ENCODE data around the gene GBP6.

The GBP6 gene

GRCh38 chr1:89378001-89378400 is 14.1 kb downstream of the GBP6 start:
- H3K4me3 ChIP-seq (ENCODE audit: low read depth, low read length), result no peak overlapping the region
- TF ChIP-seq, protein P1, sequence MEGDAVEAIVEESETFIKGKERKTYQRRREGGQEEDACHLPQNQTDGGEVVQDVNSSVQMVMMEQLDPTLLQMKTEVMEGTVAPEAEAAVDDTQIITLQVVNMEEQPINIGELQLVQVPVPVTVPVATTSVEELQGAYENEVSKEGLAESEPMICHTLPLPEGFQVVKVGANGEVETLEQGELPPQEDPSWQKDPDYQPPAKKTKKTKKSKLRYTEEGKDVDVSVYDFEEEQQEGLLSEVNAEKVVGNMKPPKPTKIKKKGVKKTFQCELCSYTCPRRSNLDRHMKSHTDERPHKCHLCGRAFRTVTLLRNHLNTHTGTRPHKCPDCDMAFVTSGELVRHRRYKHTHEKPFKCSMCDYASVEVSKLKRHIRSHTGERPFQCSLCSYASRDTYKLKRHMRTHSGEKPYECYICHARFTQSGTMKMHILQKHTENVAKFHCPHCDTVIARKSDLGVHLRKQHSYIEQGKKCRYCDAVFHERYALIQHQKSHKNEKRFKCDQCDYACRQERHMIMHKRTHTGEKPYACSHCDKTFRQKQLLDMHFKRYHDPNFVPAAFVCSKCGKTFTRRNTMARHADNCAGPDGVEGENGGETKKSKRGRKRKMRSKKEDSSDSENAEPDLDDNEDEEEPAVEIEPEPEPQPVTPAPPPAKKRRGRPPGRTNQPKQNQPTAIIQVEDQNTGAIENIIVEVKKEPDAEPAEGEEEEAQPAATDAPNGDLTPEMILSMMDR (IDR thresholded peaks at IDR 0.05; ENCODE audit: borderline replicate concordance, insufficient read depth, low read depth, low read length), result no peak

DNA sequence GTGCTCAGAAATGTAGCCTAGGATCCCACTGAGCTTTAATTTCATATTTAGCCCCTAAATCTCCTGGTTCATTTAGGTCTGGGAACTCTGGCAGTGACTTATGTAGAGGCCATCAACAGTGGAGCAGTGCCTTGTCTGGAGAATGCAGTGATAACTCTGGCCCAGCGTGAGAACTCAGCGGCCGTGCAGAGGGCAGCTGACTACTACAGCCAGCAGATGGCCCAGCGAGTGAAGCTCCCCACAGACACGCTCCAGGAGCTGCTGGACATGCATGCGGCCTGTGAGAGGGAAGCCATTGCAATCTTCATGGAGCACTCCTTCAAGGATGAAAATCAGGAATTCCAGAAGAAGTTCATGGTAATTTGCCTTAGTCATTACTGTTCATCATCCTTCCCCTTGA is 17.8 kb downstream of the GBP6 start:
- TF ChIP-seq, protein P1 (IDR thresholded peaks at IDR 0.05; ENCODE audit: borderline replicate concordance, insufficient read depth, low read depth, low read length), result no peak
- no peak overlapping the region for H3K4me3 ChIP-seq (ENCODE audit: low read depth, low read length)

- TF ChIP-seq, protein P1 (IDR thresholded peaks at IDR 0.05; ENCODE audit: borderline replicate concordance, insufficient read depth, low read depth, low read length), result no peak
- H3K4me3 ChIP-seq (ENCODE audit: low read depth, low read length), result no peak overlapping the region
These were observed 18.6 kb downstream of the GBP6 start for GRCh38 chr1:89382479-89382878.

- no peak overlapping the region for H3K4me3 ChIP-seq (ENCODE audit: low read depth, low read length)
- TF ChIP-seq, protein P1 (IDR thresholded peaks at IDR 0.05; ENCODE audit: borderline replicate concordance, insufficient read depth, low read depth, low read length), result no peak
These were observed 19.3 kb downstream of the GBP6 start for GRCh38 chr1:89383185-89383584.

DNA sequence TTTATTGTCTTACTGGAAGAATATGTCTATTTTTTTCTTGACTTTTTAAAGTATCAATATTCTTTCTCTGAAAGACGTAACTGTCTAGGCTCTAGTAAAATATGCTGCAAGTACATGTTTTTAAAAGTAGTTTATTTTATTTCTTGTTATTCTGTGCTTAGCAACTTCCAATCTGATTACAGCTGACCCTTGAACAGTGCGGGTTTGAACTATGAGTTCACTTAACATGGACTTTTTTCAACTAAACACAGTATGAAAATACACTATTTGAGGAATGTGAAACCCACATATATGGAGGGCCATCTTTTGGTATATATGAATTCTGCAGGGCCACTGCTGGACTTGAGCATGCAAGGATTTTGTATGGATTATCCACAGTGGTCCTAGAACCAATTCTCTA is 26.8 kb downstream of the GBP6 start:
- H3K4me3 ChIP-seq (ENCODE audit: low read depth, low read length), result no peak overlapping the region
- TF ChIP-seq, protein P1 (IDR thresholded peaks at IDR 0.05; ENCODE audit: borderline replicate concordance, insufficient read depth, low read depth, low read length), result no peak

- no peak overlapping the region for H3K4me3 ChIP-seq (ENCODE audit: low read depth, low read length)
- TF ChIP-seq, protein P1 (IDR thresholded peaks at IDR 0.05; ENCODE audit: borderline replicate concordance, insufficient read depth, low read depth, low read length), result no peak
These were observed 27.8 kb downstream of the GBP6 start for GRCh38 chr1:89391686-89392085.

GRCh38 chr1:89394851-89395250 is 31.0 kb downstream of the GBP6 start:
- no peak overlapping the region for H3K4me3 ChIP-seq (ENCODE audit: low read depth, low read length)
- TF ChIP-seq, protein P1 (IDR thresholded peaks at IDR 0.05; ENCODE audit: borderline replicate concordance, insufficient read depth, low read depth, low read length), result no peak
